Lower lobe of right lung (tissue), 2 donors: ENCODE measurements around the gene OR1D5. TPM values are rescaled to one million over a fixed set of nuclear protein-coding genes. Genes with fewer than 3 reads are reported as not detected.

Source experiments
- ATAC-seq, 2 donors: fragments of 200-7000 bp; cut with Tn5 transposase; one replicate each; pipeline ENCODE4 v1.9.1; 2020 to 2022; ENCODE audit warnings: mild to moderate bottlenecking in 2 of 2, moderate library complexity in 2 of 2
- DNase-seq: peaks from one replicate; pipeline ENCODE4 v3.0.0-alpha.2; 2020
- H3K27ac ChIP-seq: fragments of 200-600 bp; one replicate; pipeline ENCODE4 v1.8.0; 2022
- H3K27me3 ChIP-seq: fragments of 200-600 bp; one replicate; pipeline ENCODE4 v1.8.0; 2022; ENCODE audit warnings: low read depth
- H3K36me3 ChIP-seq: fragments of 200-600 bp; one replicate; pipeline ENCODE4 v1.8.0; 2022; ENCODE audit warnings: mild to moderate bottlenecking
- H3K4me1 ChIP-seq: fragments of 200-600 bp; one replicate; pipeline ENCODE4 v1.8.0; 2022
- H3K4me3 ChIP-seq: fragments of 200-600 bp; one replicate; pipeline ENCODE4 v1.8.0; 2022; ENCODE audit warnings: mild to moderate bottlenecking
- H3K9me3 ChIP-seq: fragments of 200-600 bp; one replicate; pipeline ENCODE4 v1.8.0; 2022
- intact Hi-C: fragments of 100-400 bp; cut with DNase I; formaldehyde crosslinking; loops from one replicate; pipeline ENCODE4 v1.11.0; 2022
- total RNA-seq: library from RNA; stranded (reverse); fragmentation: NEBNext Ultra II Directional; extraction: Animal tissue kit (Norgen Biotek cat#: 25700); gene quantifications from one replicate; pipeline ENCODE4 v1.2.1, GENCODE V29; 2021
- TF ChIP-seq, protein P1 (sequence below): fragments of 200-600 bp; IDR thresholded peaks from one replicate; pipeline ENCODE4 v1.8.0; 2022; ENCODE audit warnings: antibody characterized with exemption, mild to moderate bottlenecking
- donor health status: DM: no; HTN: yes; CAD: no; lungs with severe emphysema.

OR1D5 gene
- total RNA-seq, 1 donor from 2014 or later, result not detected

DNA sequence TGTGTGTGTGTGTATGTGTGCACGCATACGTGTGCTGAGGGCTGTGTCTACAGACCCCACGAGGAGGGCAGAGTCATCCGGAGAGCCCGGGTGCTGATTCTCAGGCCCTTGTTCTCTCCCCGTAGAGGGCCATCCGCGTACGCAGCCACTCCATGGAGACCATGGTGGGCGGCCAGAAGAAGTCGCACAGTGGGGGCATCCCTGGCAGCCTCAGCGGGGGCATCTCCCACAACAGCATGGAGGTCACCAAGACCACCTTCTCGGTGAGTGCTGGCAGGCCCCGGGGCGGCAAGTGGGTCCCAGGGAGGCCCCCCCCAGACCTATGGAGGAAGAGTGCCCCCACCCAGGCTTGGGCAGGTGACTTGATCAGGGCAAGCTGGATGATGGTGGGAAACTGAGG, 45.5 kb downstream of the OR1D5 start:
- H3K27me3 ChIP-seq, result no peaks in the 10 kb centered on the region
- TF ChIP-seq, protein P1, sequence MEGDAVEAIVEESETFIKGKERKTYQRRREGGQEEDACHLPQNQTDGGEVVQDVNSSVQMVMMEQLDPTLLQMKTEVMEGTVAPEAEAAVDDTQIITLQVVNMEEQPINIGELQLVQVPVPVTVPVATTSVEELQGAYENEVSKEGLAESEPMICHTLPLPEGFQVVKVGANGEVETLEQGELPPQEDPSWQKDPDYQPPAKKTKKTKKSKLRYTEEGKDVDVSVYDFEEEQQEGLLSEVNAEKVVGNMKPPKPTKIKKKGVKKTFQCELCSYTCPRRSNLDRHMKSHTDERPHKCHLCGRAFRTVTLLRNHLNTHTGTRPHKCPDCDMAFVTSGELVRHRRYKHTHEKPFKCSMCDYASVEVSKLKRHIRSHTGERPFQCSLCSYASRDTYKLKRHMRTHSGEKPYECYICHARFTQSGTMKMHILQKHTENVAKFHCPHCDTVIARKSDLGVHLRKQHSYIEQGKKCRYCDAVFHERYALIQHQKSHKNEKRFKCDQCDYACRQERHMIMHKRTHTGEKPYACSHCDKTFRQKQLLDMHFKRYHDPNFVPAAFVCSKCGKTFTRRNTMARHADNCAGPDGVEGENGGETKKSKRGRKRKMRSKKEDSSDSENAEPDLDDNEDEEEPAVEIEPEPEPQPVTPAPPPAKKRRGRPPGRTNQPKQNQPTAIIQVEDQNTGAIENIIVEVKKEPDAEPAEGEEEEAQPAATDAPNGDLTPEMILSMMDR, result no peak
- no peak overlapping the region for H3K4me3 ChIP-seq
- H3K27ac ChIP-seq, result no peak overlapping the region
- intact Hi-C loops, result no loop called here
- H3K4me1 ChIP-seq, result no peaks in the 10 kb centered on the region
- peaks cover 7% of the 10 kb centered on the region for H3K9me3 ChIP-seq
- ATAC-seq (no peak), DNase-seq (peak; percentile 35)
- H3K36me3 ChIP-seq, result peaks cover 11% of the 10 kb centered on the region

DNA sequence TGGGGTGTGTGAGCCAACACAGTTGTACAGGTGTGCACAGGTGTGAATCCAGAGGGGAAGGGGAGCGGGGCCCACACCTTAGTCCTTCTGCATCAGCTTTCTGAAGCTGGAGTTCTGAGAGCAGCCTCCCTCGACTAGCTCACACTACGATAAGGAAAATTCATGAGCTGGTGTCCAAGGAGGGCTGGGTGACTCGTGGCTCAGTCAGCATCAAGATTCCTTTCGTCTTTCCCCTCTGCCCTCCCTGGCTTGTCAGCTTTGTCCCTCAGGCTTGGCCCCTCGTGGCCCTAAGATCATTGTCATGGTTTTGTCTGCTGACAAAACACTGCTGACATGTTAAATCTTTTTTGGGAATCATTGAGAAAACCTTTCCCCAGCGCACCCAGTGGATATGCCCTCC, 47.5 kb downstream of the OR1D5 start:
- H3K27me3 ChIP-seq, result no peaks in the 10 kb centered on the region
- no peak for ATAC-seq
- no peak overlapping the region for H3K27ac ChIP-seq
- no peaks in the 10 kb centered on the region for H3K4me1 ChIP-seq
- H3K4me3 ChIP-seq, result no peak overlapping the region
- no peaks in the 10 kb centered on the region for H3K9me3 ChIP-seq
- intact Hi-C loops, result no loop called here
- TF ChIP-seq, protein P1, result no peak
- peaks cover 6% of the 10 kb centered on the region for H3K36me3 ChIP-seq
- no peak for DNase-seq

DNA sequence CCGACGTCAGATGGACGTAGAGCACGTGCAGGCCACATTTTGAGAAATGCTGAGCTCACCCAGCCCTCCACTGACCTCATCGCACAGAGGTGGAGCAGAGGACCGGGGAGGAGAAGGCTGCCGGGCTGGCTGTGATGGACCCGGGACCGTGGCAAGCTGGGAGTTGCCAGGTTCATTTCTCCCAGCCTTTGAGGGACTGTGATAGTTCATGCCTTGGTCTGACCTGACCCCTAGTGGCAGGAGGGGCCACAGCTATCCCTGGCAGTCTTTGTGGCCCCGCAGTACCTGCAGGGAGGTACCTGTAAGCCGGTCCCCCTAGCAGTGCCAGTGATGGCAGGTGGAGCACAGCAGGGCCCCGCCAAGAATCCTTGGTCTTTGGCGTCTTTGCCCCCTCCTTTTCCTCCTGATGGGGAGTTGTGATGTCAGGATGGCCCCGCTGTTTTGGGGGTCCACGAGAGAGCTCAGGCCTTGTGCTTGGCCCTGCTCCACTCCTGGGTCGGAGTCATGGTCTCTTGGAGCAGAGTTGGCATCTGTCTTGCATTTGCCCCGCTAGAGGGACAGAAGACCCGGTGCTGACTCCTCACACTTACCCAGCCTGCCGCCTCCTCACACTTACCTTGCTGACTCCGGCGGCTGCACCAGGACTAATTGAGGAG, 50.4 kb downstream of the OR1D5 start:
- Histone ChIP-seq H3K9me3 (no peaks in the 10 kb centered on the region), H3K36me3 (peaks cover 15% of the 10 kb centered on the region), H3K4me3 (no peak overlapping the region), H3K27me3 (no peaks in the 10 kb centered on the region), H3K4me1 (no peaks in the 10 kb centered on the region), H3K27ac (no peak overlapping the region)
- TF ChIP-seq, protein P1, result peak; percentile 86
- intact Hi-C loops, result no loop called here
- peak; percentile 86 to 91 for ATAC-seq
- DNase-seq, result peak; percentile 57

Other genes with a start within 250 kb of the OR1D5 start
- not detected for gene OR1D2, start 40.8 kb upstream of the OR1D5 start, total RNA-seq
- not detected for gene OR1G1, start 63.9 kb upstream of the OR1D5 start, total RNA-seq
- gene OR1A2, start 133.9 kb upstream of the OR1D5 start, total RNA-seq, result not detected
- gene OR1A1, start 144.1 kb upstream of the OR1D5 start, total RNA-seq, result not detected
- gene OR3A1, start 234.8 kb upstream of the OR1D5 start, total RNA-seq, result not detected